SK-N-SH (cell line): ENCODE data around the gene PSAT1. TPM values are rescaled to one million over a fixed set of nuclear protein-coding genes. Genes with fewer than 3 reads are reported as not detected.

Source experiments
- CTCF ChIA-PET: fragments of 300-600, 350-600 bp; formaldehyde crosslinking; extraction: SDS; loops from one replicate; lab custom pipeline; 2021; lab: Yijun Ruan, JAX
- POLR2A ChIA-PET: fragments of 350-600 bp; sonication (Branson Sonifier 250); formaldehyde crosslinking; extraction: SDS; loops from one replicate; lab custom pipeline; 2020; ENCODE audit warnings: antibody characterized with exemption, inconsistent platforms; lab: Yijun Ruan, JAX
- DNase-seq: peaks from one replicate; pipeline ENCODE4 v3.0.0; 2012
- H2AFZ ChIP-seq: fragments of 200-600 bp; sonication (generic); 2 replicates; pipeline ENCODE4 v1.8.1; 2016; ENCODE audit warnings: antibody characterized with exemption, mild to moderate bottlenecking, low read depth
- H3F3A ChIP-seq: fragments of 200-600 bp; sonication (generic); replicated peaks from 2 replicates; pipeline ENCODE3; 2016; ENCODE audit warnings: antibody characterized with exemption, mild to moderate bottlenecking; ENCODE audit not compliant: insufficient read depth
- H3K27ac ChIP-seq, 2 experiments: fragments of 200-500 bp in 1 of 2; fragments of 200-600 bp in 1 of 2; sonication (Bioruptor generic) in 1 of 2; sonication (generic), shearing (Covaris generic) in 1 of 2; 2 replicates each; pipeline versions ENCODE4 v1.5.1 to v1.6.1; 2014 to 2016; ENCODE audit warnings: low read depth in 2 of 2, inconsistent platforms in 1 of 2, low read length in 1 of 2, mild to moderate bottlenecking in 1 of 2, mixed read lengths in 1 of 2
- H3K27me3 ChIP-seq: fragments of 200-600 bp; sonication (generic), shearing (Covaris generic); 2 replicates; pipeline ENCODE4 v1.6.1; 2016; ENCODE audit warnings: mixed run types; ENCODE audit not compliant: insufficient read depth
- H3K36me3 ChIP-seq, 2 experiments: fragments of 200-500 bp in 1 of 2; fragments of 200-600 bp in 1 of 2; sonication (Bioruptor generic) in 1 of 2; sonication (generic) in 1 of 2; replicated peaks in 1 of 2; 2 replicates each; pipeline versions ENCODE3 to v1.5.1; 2014 to 2016; ENCODE audit warnings: low read length in 1 of 2, mild to moderate bottlenecking in 1 of 2; ENCODE audit not compliant: insufficient read depth in 2 of 2, control insufficient read depth in 1 of 2
- H3K4me1 ChIP-seq, 2 experiments: fragments of 200-500 bp in 1 of 2; fragments of 200-600 bp in 1 of 2; sonication (Bioruptor generic) in 1 of 2; sonication (generic), shearing (Covaris generic) in 1 of 2; 2 replicates each; pipeline versions ENCODE4 v1.5.1 to v1.6.1; 2014 to 2016; ENCODE audit warnings: low read depth in 1 of 2, low read length in 1 of 2, mixed run types in 1 of 2; ENCODE audit not compliant: insufficient read depth in 2 of 2, control insufficient read depth in 1 of 2
- H3K4me2 ChIP-seq: fragments of 200-600 bp; sonication (generic), shearing (Covaris generic); 2 replicates; pipeline ENCODE4 v1.6.1; 2017; ENCODE audit warnings: mixed run types
- H3K4me3 ChIP-seq, 2 experiments: fragments of 200-500 bp in 1 of 2; fragments of 200-600 bp in 1 of 2; sonication (Bioruptor generic) in 1 of 2; sonication (generic), shearing (Covaris generic) in 1 of 2; 2 replicates each; pipeline versions ENCODE4 v1.5.1 to v1.8.1; 2014 to 2016; ENCODE audit warnings: low read depth in 2 of 2, inconsistent platforms in 1 of 2, low read length in 1 of 2, mild to moderate bottlenecking in 1 of 2, mixed read lengths in 1 of 2, moderate library complexity in 1 of 2
- H3K79me2 ChIP-seq: fragments of 200-600 bp; sonication (generic); 2 replicates; pipeline ENCODE4 v1.8.1; 2017; ENCODE audit warnings: mild to moderate bottlenecking; ENCODE audit not compliant: insufficient read depth
- H3K9ac ChIP-seq: fragments of 200-600 bp; sonication (generic); 2 replicates; pipeline ENCODE4 v1.6.1; 2017; ENCODE audit warnings: mixed run types
- H3K9me2 ChIP-seq: fragments of 200-600 bp; sonication (generic); 2 replicates; pipeline ENCODE4 v1.6.1; 2017; ENCODE audit warnings: mixed run types
- H3K9me3 ChIP-seq: fragments of 200-600 bp; sonication (generic); 2 replicates; pipeline ENCODE4 v1.6.1; 2017; ENCODE audit warnings: mixed run types, mild to moderate bottlenecking, moderate library complexity
- H4K20me1 ChIP-seq: fragments of 200-600 bp; sonication (generic); 2 replicates; pipeline ENCODE4 v1.6.1; 2017; ENCODE audit warnings: mild to moderate bottlenecking, mixed run types; ENCODE audit not compliant: insufficient read depth
- CTCF ChIP-seq: fragments of 200-600 bp; sonication (generic); IDR thresholded peaks from 2 replicates; pipeline ENCODE4 v1.6.1; 2017; ENCODE audit warnings: antibody characterized with exemption, mild to moderate bottlenecking, moderate library complexity
- EP300 ChIP-seq, 2 experiments: IDR thresholded peaks; 2 replicates each; pipeline versions ENCODE4 v1.4.0 to v1.6.1; 2012; ENCODE audit warnings: borderline replicate concordance in 1 of 2, low read depth in 1 of 2, low read length in 1 of 2
- EZH2phosphoT487 ChIP-seq: fragments of 200-600 bp; sonication (generic); IDR thresholded peaks from 2 replicates; pipeline ENCODE4 v1.6.1; 2017; ENCODE audit warnings: low read depth, mixed run types, mild to moderate bottlenecking, antibody characterized with exemption, moderate library complexity, borderline replicate concordance
- FOXJ3 ChIP-seq: sonication (generic); formaldehyde crosslinking; IDR thresholded peaks from 2 replicates; pipeline ENCODE4 v1.5.1; 2020; ENCODE audit warnings: mild to moderate bottlenecking, missing genetic modification reagents
- GABPA ChIP-seq: IDR thresholded peaks from 2 replicates; pipeline ENCODE4 v1.4.0; 2012; ENCODE audit warnings: low read depth, mild to moderate bottlenecking
- MEF2A ChIP-seq: IDR thresholded peaks from 2 replicates; pipeline ENCODE4 v1.4.0; 2012; ENCODE audit warnings: low read depth, borderline replicate concordance
- MXI1 ChIP-seq: IDR thresholded peaks from 2 replicates; pipeline ENCODE4 v1.6.1; 2012; ENCODE audit warnings: mild to moderate bottlenecking, low read depth, low read length, improper control_type of control experiment
- NFIC ChIP-seq: IDR thresholded peaks from 2 replicates; pipeline ENCODE4 v1.4.0; 2012; ENCODE audit warnings: borderline replicate concordance
- POLR2AphosphoS5 ChIP-seq: IDR thresholded peaks from 2 replicates; pipeline ENCODE4 v1.6.1; 2012; ENCODE audit warnings: low read depth, low read length
- RAD21 ChIP-seq: IDR thresholded peaks from 2 replicates; pipeline ENCODE4 v1.6.1; 2012; ENCODE audit warnings: mild to moderate bottlenecking, low read length
- RCOR1 ChIP-seq: fragments of 150-350 bp; IDR thresholded peaks from 2 replicates; pipeline ENCODE4 v1.6.1; 2017; ENCODE audit warnings: antibody characterized with exemption, low read length
- RFX5 ChIP-seq: IDR thresholded peaks from 2 replicates; pipeline ENCODE4 v1.6.1; 2012; ENCODE audit warnings: mild to moderate bottlenecking, improper control_type of control experiment, low read length
- SMC3 ChIP-seq: IDR thresholded peaks from 2 replicates; pipeline ENCODE4 v1.6.1; 2012; ENCODE audit warnings: low read depth, low read length, improper control_type of control experiment
- ZBTB33 ChIP-seq: IDR thresholded peaks from 2 replicates; pipeline ENCODE4 v1.4.0; 2012; ENCODE audit warnings: low read depth, borderline replicate concordance
- WGBS: methylation state at CpG from one replicate; pipeline ENCODE4 v1.1.6; 2017; ENCODE audit warnings: low lambda C conversion rate; 5-methylcytosine and 5-hydroxymethylcytosine counted together
- polyA plus RNA-seq, 3 experiments: library from polyadenylated mRNA; depleted of rRNA; stranded (reverse); fragments of >200 nt; gene quantifications; 2 replicates each; pipeline ENCODE4 v1.2.3, GENCODE V29; 2012
- TF ChIP-seq, protein P1 (sequence below): fragments of 150-350 bp; IDR thresholded peaks from 2 replicates; pipeline ENCODE4 v1.6.1; 2016; ENCODE audit warnings: mild to moderate bottlenecking, low read depth, low read length
- TF ChIP-seq, protein P2 (sequence below): IDR thresholded peaks from 2 replicates; pipeline ENCODE4; 2012
- TF ChIP-seq, protein P3 (sequence below): IDR thresholded peaks from 2 replicates; pipeline ENCODE4 v1.6.1; 2012; ENCODE audit warnings: mild to moderate bottlenecking, low read depth, low read length, moderate library complexity

The PSAT1 gene
- polyA plus RNA-seq, 1 of the 3 experiments (the other 2 are of a cell fraction) = 37.0 TPM

DNA sequence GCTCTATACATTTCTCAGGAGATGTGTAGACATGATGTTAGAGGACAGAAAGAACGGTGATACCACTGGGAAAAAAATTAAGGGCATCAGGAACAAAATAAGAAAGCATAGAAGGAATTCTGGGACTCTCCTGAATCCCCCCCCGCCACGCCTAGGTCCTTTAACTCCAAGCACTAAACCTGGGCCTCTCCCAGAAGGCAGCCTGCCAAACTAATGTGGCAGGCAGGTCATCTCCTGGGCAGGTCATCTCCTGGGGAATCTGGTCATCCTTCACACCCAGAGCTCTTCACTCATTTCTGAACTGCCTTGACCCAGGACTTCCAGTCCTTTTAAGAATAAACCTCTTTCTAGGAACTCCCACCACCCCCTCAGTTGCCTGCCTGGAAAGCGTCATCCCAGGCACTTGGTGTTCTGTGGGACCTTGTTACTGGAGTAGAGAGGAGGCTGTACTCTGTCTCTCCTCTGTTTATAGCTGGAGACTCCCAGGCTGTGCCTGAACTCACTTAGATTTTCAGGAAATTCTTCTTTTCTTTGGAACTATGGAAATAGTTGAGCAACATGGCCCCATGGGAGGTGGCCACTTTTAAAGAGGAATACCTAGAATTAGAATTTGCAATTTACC is 24.1 kb downstream of the PSAT1 start:
- no peaks in the 10 kb centered on the region for H3F3A ChIP-seq
- H3K9ac ChIP-seq = no peak overlapping the region
- no peak overlapping the region for H2AFZ ChIP-seq
- H3K36me3 ChIP-seq = peaks cover 11 to 36% of the 10 kb centered on the region in 2 experiments
- H3K9me3 ChIP-seq = no peaks in the 10 kb centered on the region
- no peaks in the 10 kb centered on the region for H3K27me3 ChIP-seq
- no peak overlapping the region for H3K4me3 ChIP-seq
- 93% methylated on average over 4 of the region's 4 CpGs for WGBS
- no peak overlapping the region for H3K27ac ChIP-seq
- TF ChIP-seq, protein P1, sequence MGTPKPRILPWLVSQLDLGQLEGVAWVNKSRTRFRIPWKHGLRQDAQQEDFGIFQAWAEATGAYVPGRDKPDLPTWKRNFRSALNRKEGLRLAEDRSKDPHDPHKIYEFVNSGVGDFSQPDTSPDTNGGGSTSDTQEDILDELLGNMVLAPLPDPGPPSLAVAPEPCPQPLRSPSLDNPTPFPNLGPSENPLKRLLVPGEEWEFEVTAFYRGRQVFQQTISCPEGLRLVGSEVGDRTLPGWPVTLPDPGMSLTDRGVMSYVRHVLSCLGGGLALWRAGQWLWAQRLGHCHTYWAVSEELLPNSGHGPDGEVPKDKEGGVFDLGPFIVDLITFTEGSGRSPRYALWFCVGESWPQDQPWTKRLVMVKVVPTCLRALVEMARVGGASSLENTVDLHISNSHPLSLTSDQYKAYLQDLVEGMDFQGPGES = no peak
- TF ChIP-seq FOXJ3 (CRISPR knock-in tag) (no peak), NFIC (no peak), EP300 (IDR thresholded peaks at IDR 0.05; ENCODE audit: borderline replicate concordance in 1 of 2, low read depth in 1 of 2, low read length in 1 of 2) (no peak), SMC3 (no peak), RCOR1 (no peak), POLR2AphosphoS5 (no peak), MEF2A (no peak), EZH2phosphoT487 (no peak), RFX5 (no peak), CTCF (no peak), ZBTB33 (no peak), MXI1 (no peak), GABPA (no peak), RAD21 (no peak)
- TF ChIP-seq, protein P2, sequence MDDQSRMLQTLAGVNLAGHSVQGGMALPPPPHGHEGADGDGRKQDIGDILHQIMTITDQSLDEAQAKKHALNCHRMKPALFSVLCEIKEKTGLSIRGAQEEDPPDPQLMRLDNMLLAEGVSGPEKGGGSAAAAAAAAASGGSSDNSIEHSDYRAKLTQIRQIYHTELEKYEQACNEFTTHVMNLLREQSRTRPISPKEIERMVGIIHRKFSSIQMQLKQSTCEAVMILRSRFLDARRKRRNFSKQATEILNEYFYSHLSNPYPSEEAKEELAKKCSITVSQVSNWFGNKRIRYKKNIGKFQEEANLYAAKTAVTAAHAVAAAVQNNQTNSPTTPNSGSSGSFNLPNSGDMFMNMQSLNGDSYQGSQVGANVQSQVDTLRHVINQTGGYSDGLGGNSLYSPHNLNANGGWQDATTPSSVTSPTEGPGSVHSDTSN = no peak
- TF ChIP-seq, protein P3, sequence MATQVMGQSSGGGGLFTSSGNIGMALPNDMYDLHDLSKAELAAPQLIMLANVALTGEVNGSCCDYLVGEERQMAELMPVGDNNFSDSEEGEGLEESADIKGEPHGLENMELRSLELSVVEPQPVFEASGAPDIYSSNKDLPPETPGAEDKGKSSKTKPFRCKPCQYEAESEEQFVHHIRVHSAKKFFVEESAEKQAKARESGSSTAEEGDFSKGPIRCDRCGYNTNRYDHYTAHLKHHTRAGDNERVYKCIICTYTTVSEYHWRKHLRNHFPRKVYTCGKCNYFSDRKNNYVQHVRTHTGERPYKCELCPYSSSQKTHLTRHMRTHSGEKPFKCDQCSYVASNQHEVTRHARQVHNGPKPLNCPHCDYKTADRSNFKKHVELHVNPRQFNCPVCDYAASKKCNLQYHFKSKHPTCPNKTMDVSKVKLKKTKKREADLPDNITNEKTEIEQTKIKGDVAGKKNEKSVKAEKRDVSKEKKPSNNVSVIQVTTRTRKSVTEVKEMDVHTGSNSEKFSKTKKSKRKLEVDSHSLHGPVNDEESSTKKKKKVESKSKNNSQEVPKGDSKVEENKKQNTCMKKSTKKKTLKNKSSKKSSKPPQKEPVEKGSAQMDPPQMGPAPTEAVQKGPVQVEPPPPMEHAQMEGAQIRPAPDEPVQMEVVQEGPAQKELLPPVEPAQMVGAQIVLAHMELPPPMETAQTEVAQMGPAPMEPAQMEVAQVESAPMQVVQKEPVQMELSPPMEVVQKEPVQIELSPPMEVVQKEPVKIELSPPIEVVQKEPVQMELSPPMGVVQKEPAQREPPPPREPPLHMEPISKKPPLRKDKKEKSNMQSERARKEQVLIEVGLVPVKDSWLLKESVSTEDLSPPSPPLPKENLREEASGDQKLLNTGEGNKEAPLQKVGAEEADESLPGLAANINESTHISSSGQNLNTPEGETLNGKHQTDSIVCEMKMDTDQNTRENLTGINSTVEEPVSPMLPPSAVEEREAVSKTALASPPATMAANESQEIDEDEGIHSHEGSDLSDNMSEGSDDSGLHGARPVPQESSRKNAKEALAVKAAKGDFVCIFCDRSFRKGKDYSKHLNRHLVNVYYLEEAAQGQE = no peak
- H3K79me2 ChIP-seq = no peaks in the 10 kb centered on the region
- no peak for DNase-seq
- H4K20me1 ChIP-seq = no peaks in the 10 kb centered on the region
- H3K4me2 ChIP-seq = no peak overlapping the region
- ChIA-PET CTCF (no interaction called here), POLR2A (no interaction called here)
- H3K4me1 ChIP-seq = peaks cover 0 to 39% of the 10 kb centered on the region in 2 experiments; a peak in 2 of 4 replicates
- no peaks in the 10 kb centered on the region for H3K9me2 ChIP-seq
